Gastrocnemius medialis (tissue), 4 donors: ENCODE data around the gene XCL1.

ENCODE experiments used
- POLR2A ChIP-seq, 2 donors: fragments of 450-650 bp; IDR thresholded peaks; one replicate each; pipeline ENCODE4 v1.6.1; 2017; ENCODE audit warnings: antibody characterized with exemption in 2 of 2, mild to moderate bottlenecking in 2 of 2, moderate library complexity in 2 of 2
- TF ChIP-seq, protein P1 (sequence below), 5 experiments: fragments of 450-650 bp in 3 of 5; fragments of 200-600 bp in 2 of 5; sonication (generic) in 2 of 5; IDR thresholded peaks in 4 of 5; conservative IDR thresholded peaks in 1 of 5; 1 replicate in 4 of 5; 2 replicates in 1 of 5; pipeline ENCODE4 v1.5.1; 2016 to 2019; ENCODE audit warnings: antibody characterized with exemption in 5 of 5, mild to moderate bottlenecking in 3 of 5, moderate library complexity in 3 of 5

DNA sequence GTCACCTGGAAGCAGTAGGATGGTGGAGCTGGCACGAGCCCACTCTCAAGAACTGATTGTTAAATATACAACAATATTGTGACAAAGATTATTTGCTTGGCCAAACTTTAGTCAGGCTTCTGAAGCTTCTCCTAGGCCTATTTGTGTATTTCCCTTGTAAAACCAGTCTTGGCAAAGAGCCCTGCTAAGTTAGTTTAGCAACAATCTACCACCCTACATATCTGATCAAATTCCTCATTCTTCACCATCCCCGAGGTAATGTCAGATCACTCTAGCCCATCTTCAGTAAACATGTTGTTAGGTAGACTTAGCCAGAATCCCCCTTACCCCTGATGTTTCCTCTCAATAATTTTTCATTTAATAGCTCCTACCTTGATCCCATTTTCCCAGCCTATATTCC lies 39.6 kb downstream of the XCL1 start:
- TF ChIP-seq, protein P1, sequence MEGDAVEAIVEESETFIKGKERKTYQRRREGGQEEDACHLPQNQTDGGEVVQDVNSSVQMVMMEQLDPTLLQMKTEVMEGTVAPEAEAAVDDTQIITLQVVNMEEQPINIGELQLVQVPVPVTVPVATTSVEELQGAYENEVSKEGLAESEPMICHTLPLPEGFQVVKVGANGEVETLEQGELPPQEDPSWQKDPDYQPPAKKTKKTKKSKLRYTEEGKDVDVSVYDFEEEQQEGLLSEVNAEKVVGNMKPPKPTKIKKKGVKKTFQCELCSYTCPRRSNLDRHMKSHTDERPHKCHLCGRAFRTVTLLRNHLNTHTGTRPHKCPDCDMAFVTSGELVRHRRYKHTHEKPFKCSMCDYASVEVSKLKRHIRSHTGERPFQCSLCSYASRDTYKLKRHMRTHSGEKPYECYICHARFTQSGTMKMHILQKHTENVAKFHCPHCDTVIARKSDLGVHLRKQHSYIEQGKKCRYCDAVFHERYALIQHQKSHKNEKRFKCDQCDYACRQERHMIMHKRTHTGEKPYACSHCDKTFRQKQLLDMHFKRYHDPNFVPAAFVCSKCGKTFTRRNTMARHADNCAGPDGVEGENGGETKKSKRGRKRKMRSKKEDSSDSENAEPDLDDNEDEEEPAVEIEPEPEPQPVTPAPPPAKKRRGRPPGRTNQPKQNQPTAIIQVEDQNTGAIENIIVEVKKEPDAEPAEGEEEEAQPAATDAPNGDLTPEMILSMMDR (IDR thresholded peaks at IDR 0.05 in 4 of 5, conservative IDR thresholded peaks at IDR 0.05 in 1 of 5): no peak
- no peak for TF ChIP-seq POLR2A (IDR thresholded peaks at IDR 0.05)
